IPS-NIHi7 (cell line): ENCODE results near the gene AFG3L2.
"Not testable (repeated sequence)": the region's sequence is repeated elsewhere in the genome, so short reads cannot be mapped to it uniquely, and the experiment has no call there.

Experiments
- DNase-seq: peaks from one replicate; pipeline ENCODE4 v3.0.0; 2012; ENCODE audit warnings: mixed read lengths; ENCODE audit errors: extremely low spot score

The AFG3L2 gene

GRCh38 chr18:12376754-12377555 is at the start of gene AFG3L2:
Gene AFG3L2 (minus strand): TSS chr18:12377227. CDS start chr18:12377082, 145 bp downstream.
- peak; percentile 97 for DNase-seq

DNA sequence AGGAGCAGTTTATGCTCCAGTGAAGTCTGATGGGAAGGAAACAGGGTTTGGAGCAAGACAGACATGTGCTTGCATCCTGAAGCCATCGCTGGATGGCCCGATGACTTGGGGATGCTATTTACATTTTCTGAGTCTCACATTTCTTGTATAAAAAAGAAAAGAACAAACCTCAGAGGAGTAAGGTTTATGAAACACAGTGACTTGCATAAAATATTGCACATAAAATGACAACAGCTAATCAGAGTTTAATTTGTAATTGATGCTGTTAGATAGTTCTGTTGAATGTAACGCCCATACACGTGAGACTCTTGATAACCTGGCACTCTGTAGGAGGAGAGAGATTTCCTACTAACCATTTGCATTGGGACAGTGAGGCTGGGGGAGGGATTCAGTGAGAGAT is 47.2 kb upstream of the AFG3L2 start:
- no peak for DNase-seq

GRCh38 chr18:12423820-12424219 is 46.8 kb upstream of the AFG3L2 start:
- no peak for DNase-seq

GRCh38 chr18:12423393-12423792 is 46.4 kb upstream of the AFG3L2 start:
- DNase-seq: no peak

- DNase-seq: peak; percentile 41
These were observed 45.9 kb upstream of the AFG3L2 start for GRCh38 chr18:12422936-12423335.

- DNase-seq: no peak
These were observed 44.7 kb upstream of the AFG3L2 start for GRCh38 chr18:12421732-12422131.

- peak; percentile 64 for DNase-seq
These were observed 43.9 kb upstream of the AFG3L2 start for GRCh38 chr18:12420821-12421421.

GRCh38 chr18:12417687-12418086 is 40.7 kb upstream of the AFG3L2 start:
- no peak for DNase-seq

DNA sequence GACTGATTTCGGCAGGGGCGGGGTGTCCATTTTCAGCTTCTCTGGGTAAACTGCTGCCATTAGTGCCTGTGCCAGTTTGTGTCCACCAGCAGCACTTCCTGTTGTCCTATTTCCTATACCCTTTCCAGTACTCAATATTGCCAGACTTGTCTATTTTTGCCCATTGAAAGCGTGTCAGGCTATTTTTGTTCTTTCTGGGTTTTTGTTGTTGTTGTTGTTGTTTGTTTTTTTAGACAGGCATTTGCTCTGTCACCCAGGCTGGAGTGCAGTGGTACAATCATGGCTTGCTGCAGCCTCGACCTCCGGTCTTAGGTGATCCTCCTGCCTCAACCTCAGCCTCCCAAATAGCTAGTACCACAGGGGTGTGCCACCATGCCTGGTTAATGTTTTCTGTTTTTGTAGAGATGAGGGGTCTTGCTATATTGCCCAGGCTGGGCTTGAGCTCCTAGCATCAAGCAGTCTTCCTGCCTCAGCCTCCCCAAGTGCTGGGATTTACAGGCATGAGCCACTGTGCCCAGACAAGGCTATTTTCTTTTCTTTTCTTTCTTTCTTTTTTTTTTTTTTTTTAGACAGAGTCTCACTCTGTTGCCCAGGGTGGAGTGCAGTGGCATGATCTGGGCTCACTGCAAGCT is 39.2 kb upstream of the AFG3L2 start:
- DNase-seq: no peak

DNA sequence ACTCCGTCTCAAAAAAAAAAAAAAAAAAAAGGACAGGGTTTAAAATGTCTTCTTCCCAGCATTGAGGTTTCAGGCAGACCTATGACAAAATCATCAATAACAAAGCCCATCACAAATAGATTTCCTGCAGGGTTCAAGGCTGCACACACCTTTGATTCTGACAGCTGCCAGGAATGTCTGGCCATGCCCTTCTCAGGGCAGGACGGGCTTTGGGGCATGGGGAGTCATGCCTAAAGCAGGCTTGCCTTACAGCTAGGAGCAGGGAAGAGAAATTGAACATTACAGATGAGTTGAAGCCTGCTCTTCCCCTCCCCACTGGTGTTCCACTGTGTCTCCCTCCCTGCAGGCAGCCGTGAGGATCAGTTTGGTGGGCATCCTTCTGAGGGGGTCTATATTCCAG is 34.4 kb upstream of the AFG3L2 start:
- no peak for DNase-seq

- DNase-seq: not testable (repeated sequence)
These were observed 33.7 kb upstream of the AFG3L2 start for GRCh38 chr18:12410747-12411146.

DNA sequence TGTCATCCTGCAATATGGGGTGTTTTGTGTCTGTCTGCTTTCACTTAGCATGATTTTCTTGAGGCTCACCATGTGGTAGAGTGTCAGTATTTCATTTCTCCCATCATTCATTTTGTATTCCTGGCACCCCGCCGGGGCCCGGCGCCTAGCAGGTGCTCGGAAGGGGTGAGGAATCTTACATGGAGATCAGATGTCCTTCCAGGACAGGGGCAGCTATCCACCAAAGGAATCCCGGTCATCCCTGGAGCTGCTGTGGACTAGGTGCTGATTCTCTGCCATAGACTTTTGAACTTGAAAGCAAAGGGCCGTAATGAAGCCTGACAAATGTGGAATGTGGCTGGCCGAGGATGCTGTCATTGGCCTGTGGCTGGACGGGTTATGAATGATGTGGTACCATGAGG is 33.1 kb upstream of the AFG3L2 start:
- DNase-seq: no peak

GRCh38 chr18:12409469-12409868 is 32.4 kb upstream of the AFG3L2 start:
- DNase-seq: no peak

DNA sequence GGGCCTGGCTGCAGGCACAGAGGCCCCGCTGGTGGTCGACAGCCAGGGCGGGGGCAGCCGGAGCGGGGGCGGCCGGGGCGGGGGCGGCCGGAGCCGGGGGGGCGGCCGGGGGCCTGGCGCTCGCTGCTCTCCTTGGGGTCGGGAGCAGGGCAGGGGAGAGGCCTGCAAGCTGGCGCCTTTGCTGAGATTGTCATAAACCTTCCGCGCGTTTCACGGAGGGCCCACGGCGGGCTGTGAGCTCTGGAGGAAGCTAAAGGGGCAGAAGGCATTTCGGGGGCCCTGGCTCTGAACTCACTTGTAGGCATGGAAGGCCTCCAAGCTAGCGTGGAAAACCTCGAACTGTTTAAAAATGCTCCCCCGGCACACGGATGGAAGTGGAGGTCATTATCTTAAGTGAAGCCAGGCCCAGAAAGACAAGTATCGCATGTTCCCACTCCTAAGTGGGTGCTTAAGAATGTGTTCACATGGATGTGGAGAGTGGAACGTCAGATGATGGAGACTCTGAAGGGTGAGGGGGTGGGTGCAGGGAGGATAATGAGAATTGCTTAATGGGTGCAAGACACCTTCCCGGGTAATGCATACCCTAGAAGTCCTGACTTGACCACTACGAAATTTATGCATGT is 31.3 kb upstream of the AFG3L2 start:
- peak; percentile 61 for DNase-seq

DNA sequence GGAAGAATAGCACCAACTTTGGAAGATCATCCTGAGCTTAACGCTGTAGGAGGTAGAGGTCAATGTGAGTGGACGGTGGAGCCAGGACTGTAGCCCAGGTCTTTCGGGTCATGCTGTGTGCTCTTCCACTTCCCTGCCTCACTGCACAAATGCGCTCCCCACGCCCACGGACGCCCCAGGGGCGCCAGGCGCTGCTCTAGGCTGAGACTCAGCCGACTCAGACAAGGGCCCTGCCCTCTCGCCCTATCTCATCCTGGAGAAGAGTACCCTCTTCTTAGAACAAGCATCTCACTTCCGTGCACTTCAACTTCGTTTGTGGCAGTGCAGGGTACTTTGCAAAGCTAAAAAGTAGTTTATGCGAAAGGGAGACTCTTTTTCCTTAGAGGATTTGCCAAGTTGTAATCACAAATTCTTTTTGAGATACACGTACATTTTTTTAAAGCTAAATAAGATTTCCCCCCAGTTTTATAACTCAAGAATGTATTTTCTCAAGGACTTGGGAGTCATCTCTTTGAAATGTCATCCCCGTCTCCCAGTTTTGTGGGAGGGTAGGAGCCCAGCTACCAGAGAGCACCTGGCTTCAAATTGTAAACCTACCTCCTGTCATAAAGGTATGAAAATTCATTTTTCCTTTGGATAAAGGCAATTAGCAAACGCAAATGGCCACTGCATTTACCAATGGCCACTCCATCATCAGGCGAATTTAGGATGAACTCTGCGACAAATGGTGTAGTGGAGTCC is 29.5 kb upstream of the AFG3L2 start:
- DNase-seq: no peak

DNA sequence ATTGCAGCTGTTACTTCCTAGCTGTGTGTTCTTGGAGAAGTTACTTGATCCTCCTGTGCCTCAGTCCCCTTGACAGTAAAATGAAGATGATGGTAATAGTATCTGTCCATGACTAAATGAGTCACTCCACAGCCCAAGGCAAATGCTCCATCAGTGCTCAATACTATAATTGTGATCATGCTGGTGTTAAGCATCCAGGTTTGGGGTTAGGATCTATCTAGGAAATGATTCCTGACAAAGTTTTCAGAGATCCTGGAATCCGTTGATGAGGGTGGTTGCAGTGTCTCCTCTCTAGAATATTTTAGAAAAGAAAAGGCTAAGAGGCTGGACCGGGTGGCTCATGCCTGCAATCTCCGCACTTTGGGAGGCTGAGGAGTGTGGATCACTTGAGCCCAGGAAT is 28.0 kb upstream of the AFG3L2 start:
- no peak for DNase-seq

DNA sequence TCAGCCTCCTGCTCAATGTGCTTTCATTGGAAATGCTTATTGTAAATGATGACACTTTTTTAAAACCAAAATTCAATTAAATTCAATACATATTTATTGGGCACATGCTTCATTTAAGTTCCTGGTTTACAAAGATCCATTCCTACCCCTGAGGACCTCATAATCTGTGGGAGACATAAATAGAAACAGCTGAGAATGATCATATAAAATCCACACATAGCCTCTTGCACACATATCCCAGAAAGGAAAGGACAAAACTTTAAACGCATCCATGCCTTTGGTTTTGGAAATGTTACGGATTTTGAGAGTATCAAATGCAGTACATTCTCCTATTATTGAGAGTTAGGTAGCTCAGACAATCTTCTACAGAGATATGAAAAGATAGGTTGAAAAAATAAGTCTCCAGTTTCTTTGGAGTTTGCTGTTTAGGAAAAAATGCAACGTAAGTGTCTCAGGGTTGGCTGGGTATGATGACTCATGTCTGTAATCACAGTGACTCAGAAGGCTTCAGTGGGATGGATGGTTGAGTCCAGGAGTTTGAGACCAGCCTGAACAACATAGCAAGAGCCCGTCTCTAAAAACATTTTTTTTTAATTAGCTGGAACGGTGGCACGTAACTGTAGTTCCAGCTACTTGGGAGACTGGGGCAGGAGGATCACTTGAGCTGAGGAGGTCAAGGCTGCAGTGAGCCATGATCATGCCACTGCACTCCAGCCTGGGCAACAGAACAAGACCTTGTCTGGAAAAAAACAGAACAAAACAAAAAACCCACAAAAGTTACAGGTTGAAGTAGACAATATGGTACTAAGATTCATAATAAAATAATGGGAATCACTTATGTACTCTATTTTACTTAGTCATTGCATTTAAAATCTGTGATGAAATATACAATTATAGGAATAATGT is 26.8 kb upstream of the AFG3L2 start:
- no peak for DNase-seq

DNA sequence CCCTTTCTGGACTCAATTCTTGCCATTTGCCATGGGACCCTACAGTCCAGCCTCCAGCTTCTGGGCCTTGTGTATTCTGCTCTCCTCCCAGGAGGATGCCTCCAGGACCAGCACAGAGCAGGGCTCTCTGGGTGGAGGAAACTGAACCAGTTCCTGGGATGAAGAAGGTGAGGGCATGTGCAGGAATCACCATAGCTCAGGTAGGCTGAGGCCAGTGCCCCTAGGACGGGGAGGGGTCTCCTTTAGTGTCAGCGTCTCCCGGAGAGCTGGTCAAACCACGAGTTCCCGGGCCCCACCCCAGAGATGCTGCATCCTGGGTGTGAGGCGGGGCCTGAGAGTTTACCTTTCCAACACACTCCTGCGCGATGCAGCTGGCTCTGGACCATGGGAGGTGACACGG is 24.9 kb upstream of the AFG3L2 start:
- DNase-seq: no peak

GRCh38 chr18:12399231-12399630 is 22.2 kb upstream of the AFG3L2 start:
- no peak for DNase-seq

- DNase-seq: no peak
These were observed 21.6 kb upstream of the AFG3L2 start for GRCh38 chr18:12398625-12399024.

- DNase-seq: no peak
These were observed 20.8 kb upstream of the AFG3L2 start for GRCh38 chr18:12397793-12398192.
